CD4-positive, alpha-beta memory T cell (primary cell): ENCODE data around the gene ZNF679. TPM values are rescaled to one million over a fixed set of nuclear protein-coding genes. Genes with fewer than 3 reads are reported as not detected.
"Not testable (repeated sequence)": the region's sequence is repeated elsewhere in the genome, so short reads cannot be mapped to it uniquely, and the experiment has no call there.

Source experiments
- CTCF ChIA-PET: fragments of 350-600 bp; sonication (Branson Sonifier 250); formaldehyde crosslinking; loops from one replicate; lab custom pipeline; 2021; ENCODE audit warnings: inconsistent platforms; ENCODE audit not compliant: partially characterized antibody; lab: Charles Lee
- POLR2A ChIA-PET: fragments of 350-600 bp; sonication (Branson Sonifier 250); formaldehyde crosslinking; loops from one replicate; lab custom pipeline; 2021; ENCODE audit not compliant: partially characterized antibody; lab: Charles Lee
- DNase-seq, 5 donors: peaks; one replicate each; pipeline versions ENCODE4 v3.0.0 to v3.0.0-alpha.2; 2020 to 2022; ENCODE audit warnings: mixed read lengths in 1 of 5
- H3K27ac ChIP-seq: one replicate; pipeline ENCODE4 v1.7.0; 2013; ENCODE audit warnings: low read depth, low read length
- H3K27me3 ChIP-seq: 2 replicates; pipeline ENCODE4 v1.7.0; 2013; ENCODE audit warnings: mild to moderate bottlenecking, low read length, moderate library complexity; ENCODE audit not compliant: insufficient read depth
- H3K36me3 ChIP-seq: 2 replicates; pipeline ENCODE4 v1.7.0; 2013; ENCODE audit warnings: mild to moderate bottlenecking, low read length, moderate library complexity; ENCODE audit not compliant: insufficient read depth
- H3K4me1 ChIP-seq: 2 replicates; pipeline ENCODE4 v1.7.0; 2013; ENCODE audit warnings: mild to moderate bottlenecking, low read length, moderate library complexity; ENCODE audit not compliant: insufficient read depth
- H3K4me3 ChIP-seq, 2 donors: one replicate each; pipeline ENCODE4 v1.7.0; 2013; ENCODE audit warnings: low read length in 2 of 2, mild to moderate bottlenecking in 1 of 2
- H3K9me3 ChIP-seq, 2 donors: one replicate each; pipeline ENCODE4 v1.7.0; 2013; ENCODE audit warnings: low read length in 2 of 2, control low read depth in 1 of 2; ENCODE audit not compliant: control insufficient read depth in 1 of 2
- H3K27ac Mint-ChIP-seq, 7 donors: one replicate each; pipeline ENCODE4 v1.8.0; 2020 to 2021; ENCODE audit warnings: mixed read lengths in 7 of 7, mild to moderate bottlenecking in 6 of 7, inconsistent platforms in 3 of 7, moderate library complexity in 3 of 7
- H3K27me3 Mint-ChIP-seq, 2 donors: one replicate each; pipeline ENCODE4 v1.8.0; 2020 to 2021; ENCODE audit warnings: mixed read lengths in 2 of 2
- H3K36me3 Mint-ChIP-seq, 2 donors: one replicate each; pipeline ENCODE4 v1.8.0; 2020 to 2021; ENCODE audit warnings: mixed read lengths in 2 of 2, inconsistent platforms in 1 of 2, mild to moderate bottlenecking in 1 of 2
- H3K4me1 Mint-ChIP-seq, 4 donors: one replicate each; pipeline ENCODE4 v1.8.0; 2020 to 2021; ENCODE audit warnings: mixed read lengths in 4 of 4, mild to moderate bottlenecking in 1 of 4
- H3K4me3 Mint-ChIP-seq, 8 donors: one replicate each; pipeline ENCODE4 v1.8.0; 2020 to 2021; ENCODE audit warnings: mixed read lengths in 8 of 8, mild to moderate bottlenecking in 7 of 8, moderate library complexity in 6 of 8, inconsistent platforms in 3 of 8
- H3K9me3 Mint-ChIP-seq, 8 donors: one replicate each; pipeline ENCODE4 v1.8.0; 2020 to 2021; ENCODE audit warnings: mixed read lengths in 8 of 8, mild to moderate bottlenecking in 5 of 8, inconsistent platforms in 3 of 8, moderate library complexity in 1 of 8
- intact Hi-C: fragments of 100-400 bp; cut with micrococcal nuclease; formaldehyde crosslinking; loops from one replicate; pipeline ENCODE4 v1.15.1; 2023
- polyA plus RNA-seq, 2 donors: library from polyadenylated mRNA; unstranded; fragments of 300-500 nt; fragmentation: Illumina TruSeq; gene quantifications; one replicate each; pipeline ENCODE4 v1.2.3, GENCODE V29; 2021
- total RNA-seq, 2 experiments: library from RNA; stranded (reverse); gene quantifications; one replicate each; pipeline ENCODE4 v1.2.3, GENCODE V29; 2021

The ZNF679 gene
- total and polyA plus RNA-seq, 4 experiments from 2014 or later, result not detected

GRCh38 chr7:64277630-64278029 is 49.4 kb downstream of the ZNF679 start:
- Histone ChIP-seq H3K27ac (no peak overlapping the region), H3K36me3 (no peaks in the 10 kb centered on the region), H3K4me1 (no peaks in the 10 kb centered on the region), H3K9me3 (no peaks in the 10 kb centered on the region), H3K4me3 (no peak overlapping the region), H3K27me3 (no peaks in the 10 kb centered on the region)
- Mint-ChIP-seq H3K27me3 (peaks cover 0 to 2% of the 10 kb centered on the region in 2 donors), H3K36me3 (no peaks in the 10 kb centered on the region), H3K4me3 (no peak overlapping the region), H3K4me1 (no peaks in the 10 kb centered on the region), H3K9me3 (peaks cover 3 to 25% (median 5%) of the 10 kb centered on the region in 8 donors), H3K27ac (no peak overlapping the region)
- intact Hi-C loops, result no loop called here
- no peak for DNase-seq
- ChIA-PET POLR2A (no interaction called here), CTCF (no interaction called here)

GRCh38 chr7:64294701-64295420 is 66.6 kb downstream of the ZNF679 start:
- no peaks in the 10 kb centered on the region for H3K27me3 Mint-ChIP-seq
- Histone ChIP-seq H3K36me3 (no peaks in the 10 kb centered on the region), H3K4me3 (no peak overlapping the region), H3K27ac (no peak overlapping the region), H3K4me1 (no peaks in the 10 kb centered on the region), H3K9me3 (no peaks in the 10 kb centered on the region), H3K27me3 (no peaks in the 10 kb centered on the region)
- intact Hi-C loops, result no loop called here
- H3K36me3 Mint-ChIP-seq, result no peaks in the 10 kb centered on the region
- H3K4me3 Mint-ChIP-seq, result no peak overlapping the region
- POLR2A ChIA-PET, result no interaction called here
- CTCF ChIA-PET, result no interaction called here
- no peaks in the 10 kb centered on the region for H3K9me3 Mint-ChIP-seq
- no peak for DNase-seq
- no peak overlapping the region for H3K27ac Mint-ChIP-seq
- H3K4me1 Mint-ChIP-seq, result no peaks in the 10 kb centered on the region

DNA sequence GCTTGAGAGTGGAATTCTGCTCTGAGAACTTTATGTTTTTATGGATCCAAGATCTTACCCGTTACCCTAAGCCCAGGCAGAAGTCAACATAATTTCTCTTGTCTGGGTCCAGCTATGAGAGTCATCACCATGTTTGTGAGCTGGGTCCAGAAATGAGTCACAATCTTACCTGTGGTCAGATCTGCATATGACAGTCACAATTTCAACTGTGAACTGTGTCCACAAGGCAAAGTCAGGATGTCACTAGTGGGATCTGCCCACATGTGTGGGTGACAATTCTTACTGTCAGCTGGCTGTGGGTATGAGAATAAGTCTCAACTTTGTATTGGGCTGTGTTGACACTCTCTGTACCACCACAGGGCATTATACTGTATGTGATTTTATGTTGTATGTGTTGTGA is 69.1 kb downstream of the ZNF679 start:
- POLR2A ChIA-PET, H3K36me3 ChIP-seq, H3K27me3 Mint-ChIP-seq, DNase-seq, CTCF ChIA-PET, H3K9me3 ChIP-seq, H3K36me3 Mint-ChIP-seq, H3K9me3 Mint-ChIP-seq, H3K4me3 ChIP-seq, H3K27ac ChIP-seq, H3K4me1 Mint-ChIP-seq, H3K4me1 ChIP-seq, H3K27ac Mint-ChIP-seq, H3K4me3 Mint-ChIP-seq, intact Hi-C loops, H3K27me3 ChIP-seq: not testable (repeated sequence)

- intact Hi-C loops, result loop anchor here (10.0 kb wide), 1 partner anchor 1674 kb away; no protein-coding TSS in a partner anchor
- H3K36me3 Mint-ChIP-seq, result no peaks in the 10 kb centered on the region
- no peak for DNase-seq
- POLR2A ChIA-PET, result no interaction called here
- peaks cover under 1 to 2% (median 1%) of the 10 kb centered on the region in 4 donors for H3K4me1 Mint-ChIP-seq
- H3K4me1 ChIP-seq, result no peaks in the 10 kb centered on the region
- no peak overlapping the region for H3K4me3 Mint-ChIP-seq
- H3K9me3 Mint-ChIP-seq, result no peaks in the 10 kb centered on the region
- no peaks in the 10 kb centered on the region for H3K9me3 ChIP-seq
- CTCF ChIA-PET, result no interaction called here
- H3K27ac ChIP-seq, result no peak overlapping the region
- H3K4me3 ChIP-seq, result no peak overlapping the region
- peak overlapping the region in 1 of 7 donors; percentile 23 for H3K27ac Mint-ChIP-seq
- no peaks in the 10 kb centered on the region for H3K27me3 Mint-ChIP-seq
- no peaks in the 10 kb centered on the region for H3K27me3 ChIP-seq
- H3K36me3 ChIP-seq, result no peaks in the 10 kb centered on the region
Measured at GRCh38 chr7:64300641-64301405, 72.5 kb downstream of the ZNF679 start.

DNA sequence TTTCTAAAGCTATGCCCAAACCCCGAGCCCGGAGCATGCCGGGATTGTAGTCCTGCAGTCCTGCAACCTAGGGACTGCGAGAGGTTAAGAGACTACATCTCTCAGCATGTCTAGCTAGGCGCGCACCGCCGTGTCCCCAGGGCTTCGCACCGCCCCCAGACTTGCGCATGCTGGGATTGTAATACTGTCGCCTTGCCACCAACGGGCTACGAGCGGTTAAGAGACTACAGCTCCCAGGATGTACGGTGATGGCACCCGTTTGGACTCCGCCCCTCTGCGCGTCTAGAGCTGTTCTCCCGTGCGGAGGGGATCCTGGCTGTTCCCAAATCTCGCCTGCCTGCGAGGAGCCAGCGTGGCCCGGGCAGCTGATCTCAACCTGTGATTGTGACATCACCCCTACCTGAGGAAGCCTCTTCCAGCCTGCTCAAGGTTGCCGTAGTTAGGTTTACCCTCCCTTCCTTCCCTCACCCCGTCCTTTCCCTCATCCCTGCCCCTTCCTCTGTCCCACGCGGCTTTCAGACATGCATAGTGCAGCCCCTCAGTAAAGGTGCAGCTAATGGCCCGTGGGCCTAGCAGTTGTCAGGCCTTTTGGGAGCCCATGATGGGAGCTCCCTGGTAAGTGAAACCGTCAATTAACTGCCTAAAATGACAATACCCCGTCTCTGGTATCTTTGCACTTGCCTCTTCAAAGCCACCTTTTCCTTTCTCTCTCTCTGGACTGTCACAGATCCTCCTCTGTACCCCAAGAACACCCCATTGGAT is 79.2 kb downstream of the ZNF679 start:
- DNase-seq, result peak; percentile 91 to 97 (median 94)
- no peaks in the 10 kb centered on the region for H3K27me3 Mint-ChIP-seq
- Histone ChIP-seq H3K4me1 (peaks cover 13% of the 10 kb centered on the region), H3K36me3 (no peaks in the 10 kb centered on the region), H3K27me3 (no peaks in the 10 kb centered on the region), H3K27ac (peak overlapping the region; percentile 71), H3K9me3 (no peaks in the 10 kb centered on the region), H3K4me3 (peak overlapping the region; percentile 95 to 97)
- H3K36me3 Mint-ChIP-seq, result peaks cover 0 to 6% of the 10 kb centered on the region in 2 donors
- ChIA-PET POLR2A (interaction anchor here (0.5 to 1.7 kb wide), 14 partner anchors 8 to 730 kb away, joined by 3 to 24 read pairs (median 6); partner anchors contain the start of genes ERV3-1, ZNF107, ZNF138 and ZNF273), CTCF (interaction anchor here (1.0 to 3.4 kb wide), 4 partner anchors 10 to 382 kb away, joined by 3 to 12 read pairs (median 5); partner anchors contain the start of gene ZNF107)
- H3K27ac Mint-ChIP-seq, result peak overlapping the region; percentile 94 to 99 (median 97)
- peaks cover 0 to 3% (median 0%) of the 10 kb centered on the region in 8 donors for H3K9me3 Mint-ChIP-seq
- H3K4me3 Mint-ChIP-seq, result peak overlapping the region; percentile 92 to 100 (median 96)
- H3K4me1 Mint-ChIP-seq, result peaks cover 10 to 29% (median 16%) of the 10 kb centered on the region in 4 donors
- intact Hi-C loops, result loop anchor here (1.0 to 10.0 kb wide), 7 partner anchors 256 to 1667 kb away; partner anchors contain the start of genes ERV3-1, ZNF107, ZNF138 and ZNF273

DNA sequence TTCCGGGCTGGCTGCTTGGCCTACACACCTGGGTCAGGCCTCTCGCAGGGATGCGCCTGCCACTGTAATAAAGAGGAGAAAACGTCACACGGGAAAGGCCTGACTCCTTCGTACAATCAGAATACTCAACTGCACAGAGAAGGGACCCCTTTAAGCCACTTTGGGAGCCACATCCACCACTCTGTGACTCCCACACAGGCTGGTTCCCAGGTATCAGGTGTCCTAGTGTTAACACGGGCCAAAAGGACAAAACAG is 79.7 kb downstream of the ZNF679 start:
- H3K36me3 ChIP-seq, result no peaks in the 10 kb centered on the region
- ChIA-PET POLR2A (interaction anchor here (1.1 to 1.7 kb wide), 7 partner anchors 8 to 595 kb away, joined by 3 to 24 read pairs (median 11); partner anchors contain the start of genes ZNF138, ZNF273 and ZNF680), CTCF (interaction anchor here (3.4 kb wide), 1 partner anchor 9 kb away, joined by 12 read pairs; no protein-coding TSS in a partner anchor)
- no peaks in the 10 kb centered on the region for H3K27me3 ChIP-seq
- no peaks in the 10 kb centered on the region for H3K9me3 ChIP-seq
- H3K27ac ChIP-seq, result peak overlapping the region; percentile 71
- Mint-ChIP-seq H3K36me3 (peaks cover 0 to 6% of the 10 kb centered on the region in 2 donors), H3K4me1 (peaks cover 10 to 33% (median 18%) of the 10 kb centered on the region in 4 donors), H3K27me3 (no peaks in the 10 kb centered on the region), H3K4me3 (peak overlapping the region; percentile 92 to 100 (median 96)), H3K9me3 (peaks cover 0 to 3% (median 0%) of the 10 kb centered on the region in 8 donors), H3K27ac (peak overlapping the region; percentile 94 to 99 (median 97))
- peaks cover 13% of the 10 kb centered on the region for H3K4me1 ChIP-seq
- intact Hi-C loops, result loop anchor here (10.0 kb wide), 1 partner anchor 1667 kb away; no protein-coding TSS in a partner anchor
- H3K4me3 ChIP-seq, result peak overlapping the region; percentile 95 to 97
- DNase-seq, result no peak
